PFSK-1 (cell line): Measurements from ENCODE around the gene LMBRD1.

Experiments
- FOXP2 ChIP-seq: optimal IDR thresholded peaks from 2 replicates; pipeline ENCODE3; 2011; ENCODE audit warnings: borderline replicate concordance, control low read depth, inconsistent platforms; ENCODE audit not compliant: insufficient read depth; ENCODE audit errors: extremely low read length, extremely low read depth
- POLR2AphosphoS5 ChIP-seq: IDR thresholded peaks from 2 replicates; pipeline ENCODE4 v1.6.1; 2012; ENCODE audit warnings: low read depth, mild to moderate bottlenecking, control low read depth, low read length, moderate library complexity
- REST ChIP-seq, 2 experiments: IDR thresholded peaks; 2 replicates each; pipeline versions ENCODE4 v1.6.1 to v1.8.0; 2011 to 2012; ENCODE audit warnings: low read depth in 2 of 2, low read length in 2 of 2, control low read depth in 1 of 2, inconsistent platforms in 1 of 2, mild to moderate bottlenecking in 1 of 2, moderate library complexity in 1 of 2; ENCODE audit not compliant: insufficient read depth in 1 of 2
- SIN3A ChIP-seq: IDR thresholded peaks from 2 replicates; pipeline ENCODE4 v1.6.1; 2012; ENCODE audit warnings: mild to moderate bottlenecking, low read length, moderate library complexity, borderline replicate concordance; ENCODE audit not compliant: insufficient read depth
- TAF1 ChIP-seq: IDR thresholded peaks from 2 replicates; pipeline ENCODE4 v1.6.1; 2012; ENCODE audit warnings: low read length, control low read depth, borderline replicate concordance; ENCODE audit not compliant: insufficient read depth

The LMBRD1 gene

GRCh38 chr6:69819138-69819537 is 22.3 kb upstream of the LMBRD1 start:
- TF ChIP-seq SIN3A = no peak
- TF ChIP-seq POLR2AphosphoS5 = no peak
- no peak for TF ChIP-seq REST (IDR thresholded peaks at IDR 0.05; ENCODE audit: insufficient read depth in 1 of 2, low read depth in 2 of 2, low read length in 2 of 2)
- TF ChIP-seq TAF1 = no peak

GRCh38 chr6:69818223-69818930 is 21.6 kb upstream of the LMBRD1 start:
- TF ChIP-seq SIN3A (no peak), REST (IDR thresholded peaks at IDR 0.05; ENCODE audit: insufficient read depth in 1 of 2, low read depth in 2 of 2, low read length in 2 of 2) (no peak), TAF1 (no peak), FOXP2 (no peak), POLR2AphosphoS5 (no peak)

DNA sequence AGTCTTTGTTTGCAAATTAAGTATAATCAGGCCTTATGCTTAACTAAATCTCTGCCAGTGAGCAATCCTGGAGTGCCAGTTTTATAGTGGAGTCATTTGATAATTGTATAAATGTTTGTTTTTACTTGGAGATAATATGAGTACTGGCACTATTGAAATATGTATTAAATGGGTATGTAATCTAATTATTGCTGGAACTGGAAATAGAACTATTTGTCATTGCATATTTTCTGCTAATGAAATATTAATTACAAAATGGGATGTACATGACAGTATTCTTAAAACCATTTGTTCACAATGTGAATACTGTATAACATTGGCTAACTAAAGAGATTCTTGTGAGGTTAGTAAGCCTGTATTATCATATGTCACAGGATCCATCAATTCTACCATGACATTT is 20.5 kb upstream of the LMBRD1 start:
- TF ChIP-seq TAF1 (no peak), FOXP2 (no peak), REST (IDR thresholded peaks at IDR 0.05; ENCODE audit: insufficient read depth in 1 of 2, low read depth in 2 of 2, low read length in 2 of 2) (no peak), SIN3A (no peak), POLR2AphosphoS5 (no peak)

DNA sequence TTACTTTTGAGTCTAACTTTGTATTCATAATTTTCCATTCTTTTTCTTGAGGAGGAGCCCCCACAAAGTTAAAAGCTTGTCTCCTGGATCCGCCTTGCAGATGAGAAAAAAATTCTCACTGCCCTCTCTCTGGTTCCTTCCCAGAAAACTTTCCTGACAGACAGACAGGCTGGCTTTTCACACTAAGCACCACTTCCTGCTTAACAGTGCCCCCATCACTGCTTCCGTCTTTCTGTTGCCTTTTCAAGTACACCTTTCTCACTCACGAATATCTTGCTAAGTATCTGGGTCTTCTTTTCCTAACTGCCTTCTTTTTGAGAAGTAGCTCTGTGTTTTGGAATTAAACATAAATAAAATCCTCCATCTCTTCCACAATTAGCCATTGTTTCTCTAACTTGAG is 19.8 kb upstream of the LMBRD1 start:
- no peak for TF ChIP-seq FOXP2
- TF ChIP-seq SIN3A = no peak
- TF ChIP-seq POLR2AphosphoS5 = no peak
- TF ChIP-seq TAF1 = no peak
- no peak for TF ChIP-seq REST (IDR thresholded peaks at IDR 0.05; ENCODE audit: insufficient read depth in 1 of 2, low read depth in 2 of 2, low read length in 2 of 2)
